ENCODE data around the gene ANKFN1.

ANKFN1 gene

DNA sequence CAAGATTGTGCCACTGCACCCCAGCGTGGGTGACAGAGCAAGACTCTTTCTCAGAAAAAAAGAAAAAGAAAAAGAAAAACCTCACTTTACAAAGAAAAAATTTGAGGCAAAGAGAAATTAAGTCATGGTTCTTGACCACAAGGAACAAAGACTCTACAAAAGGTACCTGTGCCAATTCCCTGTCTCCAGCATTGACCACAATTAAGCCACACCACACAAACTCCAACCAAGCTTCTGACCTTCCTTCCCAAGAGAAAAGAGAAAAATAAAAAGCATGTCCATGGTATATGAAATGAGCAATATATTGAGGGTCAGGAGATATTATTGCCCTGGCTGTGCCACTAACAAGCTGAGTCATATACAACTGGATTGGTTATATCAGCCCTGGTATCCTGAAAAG lies 293.9 kb downstream of the ANKFN1 start:
- H3K9me3 ChIP-seq (ENCODE audit: control insufficient read depth, low read length): no peaks in the 10 kb centered on the region
- H3K36me3 ChIP-seq (ENCODE audit: control insufficient read depth, insufficient read depth, low read length): no peaks in the 10 kb centered on the region
- no peaks in the 10 kb centered on the region for H3K4me1 ChIP-seq (ENCODE audit: control insufficient read depth, insufficient read depth, low read length)
- no peaks in the 10 kb centered on the region for H3K27me3 ChIP-seq (ENCODE audit: control insufficient read depth, insufficient read depth, low read length, poor library complexity, severe bottlenecking)
- no peak overlapping the region for H3K27ac ChIP-seq (ENCODE audit: insufficient read depth, low read depth, low read length, poor library complexity, severe bottlenecking)
- no peak overlapping the region for H3K4me3 ChIP-seq (ENCODE audit: insufficient read depth, low read depth, low read length)
- 88 to 93% methylated on average over 1 of the region's 1 CpG for WGBS, 2 experiments

- Histone ChIP-seq H3K27me3 (ENCODE audit: control insufficient read depth, insufficient read depth, low read length, poor library complexity, severe bottlenecking) (no peaks in the 10 kb centered on the region), H3K4me3 (ENCODE audit: insufficient read depth, low read depth, low read length) (no peak overlapping the region), H3K9me3 (ENCODE audit: control insufficient read depth, low read length) (no peaks in the 10 kb centered on the region), H3K4me1 (ENCODE audit: control insufficient read depth, insufficient read depth, low read length) (no peaks in the 10 kb centered on the region), H3K27ac (ENCODE audit: insufficient read depth, low read depth, low read length, poor library complexity, severe bottlenecking) (no peak overlapping the region), H3K36me3 (ENCODE audit: control insufficient read depth, insufficient read depth, low read length) (no peaks in the 10 kb centered on the region)
- 98 to 100% methylated on average over 2 of the region's 2 CpGs for WGBS, 2 experiments
Measured at GRCh38 chr17:56448371-56448770, 295.1 kb downstream of the ANKFN1 start.

DNA sequence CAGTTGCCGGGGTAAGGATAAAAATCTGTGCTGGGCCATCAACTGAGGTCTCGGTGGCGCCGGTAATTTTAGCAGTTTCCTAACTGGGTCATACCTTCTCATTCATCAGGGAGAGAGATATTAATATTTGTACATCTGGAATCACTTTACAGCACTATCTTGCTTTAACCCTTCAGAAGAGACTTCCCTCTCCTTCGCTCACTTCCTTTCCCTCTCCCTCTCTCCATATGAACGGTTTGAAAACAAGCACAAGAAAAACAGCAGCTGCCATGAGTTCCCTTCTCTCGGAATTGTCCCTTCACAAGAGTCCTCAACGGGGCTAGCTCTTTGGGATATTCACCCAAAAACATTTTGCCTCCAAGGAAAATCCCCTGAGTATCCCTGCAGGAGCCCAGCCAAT lies 295.9 kb downstream of the ANKFN1 start:
- 85 to 88% methylated on average over 8 of the region's 8 CpGs for WGBS, 2 experiments
- no peak overlapping the region for H3K4me3 ChIP-seq (ENCODE audit: insufficient read depth, low read depth, low read length)
- H3K27ac ChIP-seq (ENCODE audit: insufficient read depth, low read depth, low read length, poor library complexity, severe bottlenecking): no peak overlapping the region
- no peaks in the 10 kb centered on the region for H3K4me1 ChIP-seq (ENCODE audit: control insufficient read depth, insufficient read depth, low read length)
- no peaks in the 10 kb centered on the region for H3K27me3 ChIP-seq (ENCODE audit: control insufficient read depth, insufficient read depth, low read length, poor library complexity, severe bottlenecking)
- H3K36me3 ChIP-seq (ENCODE audit: control insufficient read depth, insufficient read depth, low read length): no peaks in the 10 kb centered on the region
- no peaks in the 10 kb centered on the region for H3K9me3 ChIP-seq (ENCODE audit: control insufficient read depth, low read length)

- Histone ChIP-seq H3K4me3 (ENCODE audit: insufficient read depth, low read depth, low read length) (no peak overlapping the region), H3K4me1 (ENCODE audit: control insufficient read depth, insufficient read depth, low read length) (no peaks in the 10 kb centered on the region), H3K36me3 (ENCODE audit: control insufficient read depth, insufficient read depth, low read length) (no peaks in the 10 kb centered on the region), H3K27ac (ENCODE audit: insufficient read depth, low read depth, low read length, poor library complexity, severe bottlenecking) (no peak overlapping the region), H3K27me3 (ENCODE audit: control insufficient read depth, insufficient read depth, low read length, poor library complexity, severe bottlenecking) (no peaks in the 10 kb centered on the region), H3K9me3 (ENCODE audit: control insufficient read depth, low read length) (no peaks in the 10 kb centered on the region)
- WGBS, 2 experiments: no CpG with 5 or more reads among the region's 1 CpG
Measured at GRCh38 chr17:56451629-56452028, 298.4 kb downstream of the ANKFN1 start.

GRCh38 chr17:56452461-56452860 lies 299.2 kb downstream of the ANKFN1 start:
- H3K27ac ChIP-seq (ENCODE audit: insufficient read depth, low read depth, low read length, poor library complexity, severe bottlenecking): no peak overlapping the region
- no peak overlapping the region for H3K4me3 ChIP-seq (ENCODE audit: insufficient read depth, low read depth, low read length)
- H3K36me3 ChIP-seq (ENCODE audit: control insufficient read depth, insufficient read depth, low read length): no peaks in the 10 kb centered on the region
- H3K4me1 ChIP-seq (ENCODE audit: control insufficient read depth, insufficient read depth, low read length): no peaks in the 10 kb centered on the region
- H3K9me3 ChIP-seq (ENCODE audit: control insufficient read depth, low read length): no peaks in the 10 kb centered on the region
- H3K27me3 ChIP-seq (ENCODE audit: control insufficient read depth, insufficient read depth, low read length, poor library complexity, severe bottlenecking): no peaks in the 10 kb centered on the region
- WGBS, 2 experiments: 69 to 100% methylated on average over 1 of the region's 1 CpG

DNA sequence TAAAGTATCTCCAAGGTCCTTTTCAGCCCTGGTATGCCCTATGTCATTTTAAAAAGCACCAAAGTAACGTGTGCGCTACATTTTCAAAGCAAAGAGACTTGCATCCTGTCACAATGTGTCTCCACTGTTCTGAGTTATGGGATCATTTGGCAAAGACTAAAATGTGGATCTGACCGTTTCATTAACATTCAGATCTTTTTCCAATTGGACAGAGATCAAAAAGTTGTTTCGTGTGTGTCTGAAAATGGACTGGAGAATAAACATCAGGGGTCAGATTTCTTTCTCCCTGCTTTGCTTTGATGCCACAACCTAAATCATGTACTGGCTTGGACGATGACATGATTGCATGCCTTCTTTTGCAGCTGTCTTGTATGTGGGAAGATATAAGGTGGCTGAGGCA lies 304.2 kb downstream of the ANKFN1 start:
- 92 to 100% methylated on average over 4 of the region's 5 CpGs for WGBS, 2 experiments

GRCh38 chr17:56465886-56466285 lies 312.6 kb downstream of the ANKFN1 start:
- H3K4me3 ChIP-seq (ENCODE audit: insufficient read depth, low read depth, low read length): no peak overlapping the region
- H3K9me3 ChIP-seq (ENCODE audit: control insufficient read depth, low read length): no peaks in the 10 kb centered on the region
- no peak overlapping the region for H3K27ac ChIP-seq (ENCODE audit: insufficient read depth, low read depth, low read length, poor library complexity, severe bottlenecking)
- H3K27me3 ChIP-seq (ENCODE audit: control insufficient read depth, insufficient read depth, low read length, poor library complexity, severe bottlenecking): no peaks in the 10 kb centered on the region
- no peaks in the 10 kb centered on the region for H3K36me3 ChIP-seq (ENCODE audit: control insufficient read depth, insufficient read depth, low read length)
- WGBS, 2 experiments: 95 to 100% methylated on average over 1 of the region's 1 CpG
- no peaks in the 10 kb centered on the region for H3K4me1 ChIP-seq (ENCODE audit: control insufficient read depth, insufficient read depth, low read length)

More for the DNA sequence above, 304.2 kb downstream of the ANKFN1 start:
- Histone ChIP-seq H3K27ac (ENCODE audit: insufficient read depth, low read depth, low read length, poor library complexity, severe bottlenecking) (no peak overlapping the region), H3K4me1 (ENCODE audit: control insufficient read depth, insufficient read depth, low read length) (no peaks in the 10 kb centered on the region), H3K9me3 (ENCODE audit: control insufficient read depth, low read length) (no peaks in the 10 kb centered on the region), H3K36me3 (ENCODE audit: control insufficient read depth, insufficient read depth, low read length) (no peaks in the 10 kb centered on the region), H3K4me3 (ENCODE audit: insufficient read depth, low read depth, low read length) (no peak overlapping the region), H3K27me3 (ENCODE audit: control insufficient read depth, insufficient read depth, low read length, poor library complexity, severe bottlenecking) (no peaks in the 10 kb centered on the region)

GRCh38 chr17:56468840-56469239 lies 315.6 kb downstream of the ANKFN1 start:
- no peaks in the 10 kb centered on the region for H3K9me3 ChIP-seq (ENCODE audit: control insufficient read depth, low read length)
- H3K36me3 ChIP-seq (ENCODE audit: control insufficient read depth, insufficient read depth, low read length): no peaks in the 10 kb centered on the region
- H3K27me3 ChIP-seq (ENCODE audit: control insufficient read depth, insufficient read depth, low read length, poor library complexity, severe bottlenecking): no peaks in the 10 kb centered on the region
- no peak overlapping the region for H3K4me3 ChIP-seq (ENCODE audit: insufficient read depth, low read depth, low read length)
- H3K4me1 ChIP-seq (ENCODE audit: control insufficient read depth, insufficient read depth, low read length): no peaks in the 10 kb centered on the region
- H3K27ac ChIP-seq (ENCODE audit: insufficient read depth, low read depth, low read length, poor library complexity, severe bottlenecking): no peak overlapping the region
- 92 to 100% methylated on average over 2 of the region's 2 CpGs for WGBS, 2 experiments

GRCh38 chr17:56471696-56472095 lies 318.4 kb downstream of the ANKFN1 start:
- no peaks in the 10 kb centered on the region for H3K27me3 ChIP-seq (ENCODE audit: control insufficient read depth, insufficient read depth, low read length, poor library complexity, severe bottlenecking)
- no peak overlapping the region for H3K4me3 ChIP-seq (ENCODE audit: insufficient read depth, low read depth, low read length)
- no peak overlapping the region for H3K27ac ChIP-seq (ENCODE audit: insufficient read depth, low read depth, low read length, poor library complexity, severe bottlenecking)
- no peaks in the 10 kb centered on the region for H3K4me1 ChIP-seq (ENCODE audit: control insufficient read depth, insufficient read depth, low read length)
- H3K36me3 ChIP-seq (ENCODE audit: control insufficient read depth, insufficient read depth, low read length): no peaks in the 10 kb centered on the region
- H3K9me3 ChIP-seq (ENCODE audit: control insufficient read depth, low read length): no peaks in the 10 kb centered on the region
- WGBS, 2 experiments: 96% methylated on average over 2 to 3 of the region's 3 CpGs

DNA sequence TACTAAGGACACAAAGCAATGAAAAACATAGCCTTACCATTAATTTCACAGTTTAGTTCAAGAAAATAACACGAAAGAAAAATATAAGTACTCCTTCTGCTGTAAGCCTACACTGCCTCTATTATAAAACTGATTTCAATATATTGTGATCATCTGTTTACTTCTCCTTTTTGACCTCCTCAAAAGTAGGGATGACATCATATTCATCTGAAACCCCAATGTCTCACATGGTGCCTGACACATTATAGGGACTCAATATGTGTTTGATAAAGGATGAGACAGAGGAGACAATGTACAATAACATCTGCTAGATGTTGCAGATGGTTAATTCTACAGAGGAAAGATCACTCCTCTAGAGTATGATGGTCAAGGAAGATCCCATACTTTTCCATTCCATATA lies 321.8 kb downstream of the ANKFN1 start:
- no peak overlapping the region for H3K27ac ChIP-seq (ENCODE audit: insufficient read depth, low read depth, low read length, poor library complexity, severe bottlenecking)
- WGBS, 2 experiments: 79 to 100% methylated on average over 1 of the region's 1 CpG
- no peaks in the 10 kb centered on the region for H3K36me3 ChIP-seq (ENCODE audit: control insufficient read depth, insufficient read depth, low read length)
- no peaks in the 10 kb centered on the region for H3K27me3 ChIP-seq (ENCODE audit: control insufficient read depth, insufficient read depth, low read length, poor library complexity, severe bottlenecking)
- H3K9me3 ChIP-seq (ENCODE audit: control insufficient read depth, low read length): no peaks in the 10 kb centered on the region
- H3K4me1 ChIP-seq (ENCODE audit: control insufficient read depth, insufficient read depth, low read length): no peaks in the 10 kb centered on the region
- no peak overlapping the region for H3K4me3 ChIP-seq (ENCODE audit: insufficient read depth, low read depth, low read length)

GRCh38 chr17:56478836-56479447 lies 325.7 kb downstream of the ANKFN1 start:
- Histone ChIP-seq H3K27ac (ENCODE audit: insufficient read depth, low read depth, low read length, poor library complexity, severe bottlenecking) (no peak overlapping the region), H3K4me1 (ENCODE audit: control insufficient read depth, insufficient read depth, low read length) (peaks cover 4% of the 10 kb centered on the region), H3K9me3 (ENCODE audit: control insufficient read depth, low read length) (no peaks in the 10 kb centered on the region), H3K27me3 (ENCODE audit: control insufficient read depth, insufficient read depth, low read length, poor library complexity, severe bottlenecking) (no peaks in the 10 kb centered on the region), H3K4me3 (ENCODE audit: insufficient read depth, low read depth, low read length) (no peak overlapping the region), H3K36me3 (ENCODE audit: control insufficient read depth, insufficient read depth, low read length) (no peaks in the 10 kb centered on the region)
- 66 to 67% methylated on average over 7 of the region's 7 CpGs for WGBS, 2 experiments

Data from ectodermal cell (in vitro differentiated cells).